ENCODE measurements around the gene ATF7. TPM values are rescaled to one million over a fixed set of nuclear protein-coding genes. Genes with fewer than 3 reads are reported as not detected.

Gene ATF7
- total RNA-seq, 2 experiments from 2014 or later, result 13.3 to 14.3 TPM

- intact Hi-C loops (cut with DNase I, micrococcal nuclease), result loop anchor here in 1 of 2 experiments (5.0 kb wide), 1 partner anchor 179 kb away; no protein-coding TSS in a partner anchor
- H3K27ac Mint-ChIP-seq, result no peak overlapping the region
- DNase-seq, result no peak
- ATAC-seq (ENCODE audit: poor library complexity), result no peak
- no peaks in the 10 kb centered on the region for H3K27me3 Mint-ChIP-seq
- H3K4me1 Mint-ChIP-seq (ENCODE audit: low read depth), result peaks cover 16% of the 10 kb centered on the region
- no peaks in the 10 kb centered on the region for H3K9me3 Mint-ChIP-seq
- no peak overlapping the region for H3K4me3 ChIP-seq (ENCODE audit: low read length)
- no peaks in the 10 kb centered on the region for H3K27me3 ChIP-seq (ENCODE audit: control insufficient read depth in 1 of 2, insufficient read depth in 2 of 2, low read length in 2 of 2)
- peaks cover 28% of the 10 kb centered on the region for H3K4me1 ChIP-seq (ENCODE audit: insufficient read depth, low read length)
- H3K36me3 ChIP-seq (ENCODE audit: insufficient read depth, low read length), result peaks cover 36% of the 10 kb centered on the region
- H3K4me3 Mint-ChIP-seq, result no peak overlapping the region
- H3K9me3 ChIP-seq (ENCODE audit: control insufficient read depth in 1 of 2, insufficient read depth in 1 of 2, low read length in 2 of 2), result no peaks in the 10 kb centered on the region
- ChIA-PET POLR2A (no interaction called here), CTCF (no interaction called here)
- peaks cover 14% of the 10 kb centered on the region for H3K36me3 Mint-ChIP-seq (ENCODE audit: low read depth)
- TF ChIP-seq, protein P1, sequence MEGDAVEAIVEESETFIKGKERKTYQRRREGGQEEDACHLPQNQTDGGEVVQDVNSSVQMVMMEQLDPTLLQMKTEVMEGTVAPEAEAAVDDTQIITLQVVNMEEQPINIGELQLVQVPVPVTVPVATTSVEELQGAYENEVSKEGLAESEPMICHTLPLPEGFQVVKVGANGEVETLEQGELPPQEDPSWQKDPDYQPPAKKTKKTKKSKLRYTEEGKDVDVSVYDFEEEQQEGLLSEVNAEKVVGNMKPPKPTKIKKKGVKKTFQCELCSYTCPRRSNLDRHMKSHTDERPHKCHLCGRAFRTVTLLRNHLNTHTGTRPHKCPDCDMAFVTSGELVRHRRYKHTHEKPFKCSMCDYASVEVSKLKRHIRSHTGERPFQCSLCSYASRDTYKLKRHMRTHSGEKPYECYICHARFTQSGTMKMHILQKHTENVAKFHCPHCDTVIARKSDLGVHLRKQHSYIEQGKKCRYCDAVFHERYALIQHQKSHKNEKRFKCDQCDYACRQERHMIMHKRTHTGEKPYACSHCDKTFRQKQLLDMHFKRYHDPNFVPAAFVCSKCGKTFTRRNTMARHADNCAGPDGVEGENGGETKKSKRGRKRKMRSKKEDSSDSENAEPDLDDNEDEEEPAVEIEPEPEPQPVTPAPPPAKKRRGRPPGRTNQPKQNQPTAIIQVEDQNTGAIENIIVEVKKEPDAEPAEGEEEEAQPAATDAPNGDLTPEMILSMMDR (IDR thresholded peaks at IDR 0.05), result no peak
- H3K27ac ChIP-seq (ENCODE audit: low read depth in 1 of 2, low read length in 2 of 2), result no peak overlapping the region
These were observed 120.4 kb downstream of the ATF7 start for GRCh38 chr12:53505555-53506449.

DNA sequence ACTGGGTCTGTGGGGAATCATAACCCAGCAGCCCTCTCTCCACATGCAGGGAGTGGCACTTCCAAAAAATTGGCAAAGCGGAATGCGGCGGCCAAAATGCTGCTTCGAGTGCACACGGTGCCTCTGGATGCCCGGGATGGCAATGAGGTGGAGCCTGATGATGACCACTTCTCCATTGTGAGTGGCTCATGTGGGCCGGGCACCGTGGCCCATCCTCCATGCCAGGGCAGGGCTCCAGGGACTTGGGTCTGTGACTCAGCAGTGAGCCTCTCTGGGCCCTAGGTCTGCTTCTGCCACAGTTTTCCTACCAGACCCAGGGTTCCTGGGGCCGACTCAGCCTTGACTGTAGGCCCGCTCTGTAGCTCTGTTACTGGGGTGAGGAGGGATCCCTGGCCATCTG lies 121.1 kb downstream of the ATF7 start:
- no peaks in the 10 kb centered on the region for H3K9me3 ChIP-seq (ENCODE audit: control insufficient read depth in 1 of 2, insufficient read depth in 1 of 2, low read length in 2 of 2)
- H3K36me3 ChIP-seq (ENCODE audit: insufficient read depth, low read length), result peaks cover 32% of the 10 kb centered on the region
- no peaks in the 10 kb centered on the region for H3K27me3 ChIP-seq (ENCODE audit: control insufficient read depth in 1 of 2, insufficient read depth in 2 of 2, low read length in 2 of 2)
- Mint-ChIP-seq H3K4me1 (ENCODE audit: low read depth) (peaks cover 21% of the 10 kb centered on the region), H3K9me3 (no peaks in the 10 kb centered on the region), H3K27me3 (no peaks in the 10 kb centered on the region), H3K36me3 (ENCODE audit: low read depth) (peaks cover 18% of the 10 kb centered on the region), H3K27ac (no peak overlapping the region), H3K4me3 (no peak overlapping the region)
- intact Hi-C loops (cut with DNase I, micrococcal nuclease), result loop anchor here in 1 of 2 experiments (5.0 kb wide), 1 partner anchor 178 kb away; no protein-coding TSS in a partner anchor
- TF ChIP-seq, protein P1 (IDR thresholded peaks at IDR 0.05), result no peak
- H3K4me3 ChIP-seq (ENCODE audit: low read length), result no peak overlapping the region
- ATAC-seq (ENCODE audit: poor library complexity) (no peak), DNase-seq (no peak)
- H3K27ac ChIP-seq (ENCODE audit: low read depth in 1 of 2, low read length in 2 of 2), result no peak overlapping the region
- CTCF ChIA-PET, result no interaction called here
- POLR2A ChIA-PET, result no interaction called here
- peaks cover 33% of the 10 kb centered on the region for H3K4me1 ChIP-seq (ENCODE audit: insufficient read depth, low read length)

- Mint-ChIP-seq H3K4me1 (ENCODE audit: low read depth) (peaks cover 27% of the 10 kb centered on the region), H3K27me3 (no peaks in the 10 kb centered on the region), H3K9me3 (no peaks in the 10 kb centered on the region), H3K27ac (peak overlapping the region; percentile 44), H3K36me3 (ENCODE audit: low read depth) (peaks cover 22% of the 10 kb centered on the region), H3K4me3 (peak overlapping the region; percentile 38)
- ATAC-seq (ENCODE audit: poor library complexity) (no peak), DNase-seq (no peak)
- ChIA-PET POLR2A (interaction anchor here (0.8 to 1.5 kb wide), 3 partner anchors 21 to 125 kb away, joined by 3 read pairs; partner anchors contain the start of gene SP1), CTCF (no interaction called here)
- Histone ChIP-seq H3K4me1 (ENCODE audit: insufficient read depth, low read length) (peaks cover 38% of the 10 kb centered on the region), H3K36me3 (ENCODE audit: insufficient read depth, low read length) (peaks cover 32% of the 10 kb centered on the region), H3K9me3 (ENCODE audit: control insufficient read depth in 1 of 2, insufficient read depth in 1 of 2, low read length in 2 of 2) (no peaks in the 10 kb centered on the region), H3K27ac (ENCODE audit: low read depth in 1 of 2, low read length in 2 of 2) (no peak overlapping the region), H3K27me3 (ENCODE audit: control insufficient read depth in 1 of 2, insufficient read depth in 2 of 2, low read length in 2 of 2) (no peaks in the 10 kb centered on the region), H3K4me3 (ENCODE audit: low read length) (no peak overlapping the region)
- intact Hi-C loops (cut with DNase I, micrococcal nuclease), result loop anchor here in 1 of 2 experiments (5.0 kb wide), 1 partner anchor 223 kb away; the partner anchor contains the start of gene CALCOCO1
- TF ChIP-seq, protein P1 (IDR thresholded peaks at IDR 0.05), result no peak
These were observed 121.9 kb downstream of the ATF7 start for GRCh38 chr12:53504004-53504920.

All from CD4-positive, alpha-beta T cell (primary cell).